Tongue (tissue), 2 donors: ENCODE measurements around the gene RESP18. TPM values are rescaled to one million over a fixed set of nuclear protein-coding genes. Genes with fewer than 3 reads are reported as not detected.

Source experiments
- small RNA-seq: library from RNA; depleted of rRNA; stranded (forward); fragments of <200 nt; gene quantifications from one replicate; pipeline ENCODE3, GENCODE V24; 2014; ENCODE audit warnings: low replicate concordance
- total RNA-seq: library from RNA; depleted of rRNA; stranded (reverse); fragments of >200 nt; gene quantifications from one replicate; pipeline ENCODE4 v1.2.3, GENCODE V29; 2014

The RESP18 gene
- total RNA-seq, 1 donor from 2014 or later = not detected

Small RNA genes within 50 kb of the gene (small RNA-seq; reads per million reads assigned to genes)
- not detected for gene AC053503.3
- gene MIR153-1 = 0.18 reads per million, percentile 16 among the genes with 10 or more reads in this experiment

Other genes starting within 250 kb of the RESP18 start
- 12.8 TPM for gene NHEJ1, start 171.9 kb downstream of the RESP18 start, total RNA-seq
- 0.92 TPM for gene SLC23A3, start 162.7 kb downstream of the RESP18 start, total RNA-seq
- gene CNPPD1, start 155.8 kb downstream of the RESP18 start, total RNA-seq = 23.9 TPM
- gene RETREG2, start 154.5 kb downstream of the RESP18 start, total RNA-seq = 35.0 TPM
- 24.4 TPM for gene ZFAND2B, start 126.0 kb downstream of the RESP18 start, total RNA-seq
- gene ABCB6, start 113.8 kb downstream of the RESP18 start, total RNA-seq = 35.3 TPM
- 51.9 TPM for gene ATG9A, start 103.1 kb downstream of the RESP18 start, total RNA-seq
- 41.0 TPM for gene ANKZF1, start 102.9 kb downstream of the RESP18 start, total RNA-seq
- 5.2 TPM for gene GLB1L, start 87.3 kb downstream of the RESP18 start, total RNA-seq
- gene STK16, start 87.3 kb downstream of the RESP18 start, total RNA-seq = 10.5 TPM
- gene TUBA4B, start 79.5 kb downstream of the RESP18 start, total RNA-seq = not detected
- 76.1 TPM for gene TUBA4A, start 78.8 kb downstream of the RESP18 start, total RNA-seq
- gene DNAJB2, start 53.4 kb downstream of the RESP18 start, total RNA-seq = 96.5 TPM
- 0.31 TPM for gene PTPRN, start 23.3 kb downstream of the RESP18 start, total RNA-seq
- gene DNPEP, start 55.2 kb upstream of the RESP18 start, total RNA-seq = 33.4 TPM
- gene DES, start 85.6 kb upstream of the RESP18 start, total RNA-seq = 5,232 TPM
- gene SPEG, start 102.1 kb upstream of the RESP18 start, total RNA-seq = 136 TPM
- 21.0 TPM for gene GMPPA, start 166.1 kb upstream of the RESP18 start, total RNA-seq
- 0.10 TPM for gene ASIC4, start 181.7 kb upstream of the RESP18 start, total RNA-seq
- gene CHPF, start 211.1 kb upstream of the RESP18 start, total RNA-seq = 121 TPM
- gene TMEM198, start 211.3 kb upstream of the RESP18 start, total RNA-seq = 2.9 TPM
- 105 TPM for gene OBSL1, start 238.8 kb upstream of the RESP18 start, total RNA-seq
- gene INHA, start 239.6 kb upstream of the RESP18 start, total RNA-seq = 1.5 TPM